Panc1 (cell line): ENCODE data around the gene MED9.

Source experiments
- TCF7L2 ChIP-seq: IDR thresholded peaks from 2 replicates; pipeline ENCODE4 v1.6.1; 2011; ENCODE audit warnings: mild to moderate bottlenecking, low read depth, low read length, inconsistent platforms
- TF ChIP-seq, protein P1 (sequence below): fragments of 450-650 bp; IDR thresholded peaks from 2 replicates; pipeline ENCODE4 v1.5.1; 2017; ENCODE audit warnings: mild to moderate bottlenecking

GRCh38 chr17:17491031-17491471 is 14.3 kb downstream of the MED9 start:
- TF ChIP-seq, protein P1, sequence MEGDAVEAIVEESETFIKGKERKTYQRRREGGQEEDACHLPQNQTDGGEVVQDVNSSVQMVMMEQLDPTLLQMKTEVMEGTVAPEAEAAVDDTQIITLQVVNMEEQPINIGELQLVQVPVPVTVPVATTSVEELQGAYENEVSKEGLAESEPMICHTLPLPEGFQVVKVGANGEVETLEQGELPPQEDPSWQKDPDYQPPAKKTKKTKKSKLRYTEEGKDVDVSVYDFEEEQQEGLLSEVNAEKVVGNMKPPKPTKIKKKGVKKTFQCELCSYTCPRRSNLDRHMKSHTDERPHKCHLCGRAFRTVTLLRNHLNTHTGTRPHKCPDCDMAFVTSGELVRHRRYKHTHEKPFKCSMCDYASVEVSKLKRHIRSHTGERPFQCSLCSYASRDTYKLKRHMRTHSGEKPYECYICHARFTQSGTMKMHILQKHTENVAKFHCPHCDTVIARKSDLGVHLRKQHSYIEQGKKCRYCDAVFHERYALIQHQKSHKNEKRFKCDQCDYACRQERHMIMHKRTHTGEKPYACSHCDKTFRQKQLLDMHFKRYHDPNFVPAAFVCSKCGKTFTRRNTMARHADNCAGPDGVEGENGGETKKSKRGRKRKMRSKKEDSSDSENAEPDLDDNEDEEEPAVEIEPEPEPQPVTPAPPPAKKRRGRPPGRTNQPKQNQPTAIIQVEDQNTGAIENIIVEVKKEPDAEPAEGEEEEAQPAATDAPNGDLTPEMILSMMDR: no peak
- TF ChIP-seq TCF7L2: no peak
